ENCODE data around the gene NDUFC2.

GRCh38 chr11:78109081-78110015 is 29.7 kb upstream of the NDUFC2 start:
- TF ChIP-seq CTCF (IDR thresholded peaks at IDR 0.05) (no peak), POLR2AphosphoS5 (IDR thresholded peaks at IDR 0.05) (no peak), POLR2A (IDR thresholded peaks at IDR 0.05) (no peak)

All from upper lobe of left lung (tissue), 4 donors.